OCI-LY7 (cell line): ENCODE measurements around the gene FNTB. TPM values are rescaled to one million over a fixed set of nuclear protein-coding genes. Genes with fewer than 3 reads are reported as not detected.

Experiments
- BruUV-seq: library from RNA; stranded (reverse); fragments of 400-500 nt; replicated peaks from 2 replicates; lab custom pipeline; 2021; lab: Mats Ljungman, UMichigan
- CTCF ChIA-PET: fragments of 300-600 bp; sonication (Branson Sonifier 250); formaldehyde crosslinking; loops from one replicate; lab custom pipeline; 2022; ENCODE audit warnings: antibody characterized with exemption; ENCODE audit not compliant: unreplicated experiment; lab: Charles Lee
- POLR2A ChIA-PET: fragments of 300-600 bp; sonication (Branson Sonifier 250); formaldehyde crosslinking; loops from one replicate; lab custom pipeline; 2022; ENCODE audit warnings: antibody characterized with exemption; lab: Charles Lee
- DNase-seq: peaks from one replicate; pipeline ENCODE4 v3.0.0-alpha.2; 2015; ENCODE audit warnings: low spot score
- H2AFZ ChIP-seq: fragments of 200-600 bp; sonication (generic), shearing (Covaris generic); 2 replicates; pipeline ENCODE4 v1.6.1; 2014; ENCODE audit warnings: mild to moderate bottlenecking, antibody characterized with exemption, low read length, moderate library complexity
- H3K27ac ChIP-seq: fragments of 200-600 bp; sonication (generic); 2 replicates; pipeline ENCODE4 v1.5.1; 2014; ENCODE audit warnings: mixed run types, low read depth, mild to moderate bottlenecking, moderate library complexity, low read length, inconsistent platforms; ENCODE audit not compliant: poor library complexity, severe bottlenecking
- H3K36me3 ChIP-seq: fragments of 200-600 bp; sonication (generic); 2 replicates; pipeline ENCODE4 v1.6.1; 2014; ENCODE audit warnings: mild to moderate bottlenecking, antibody characterized with exemption, low read length, moderate library complexity, mixed read lengths; ENCODE audit not compliant: insufficient read depth
- H3K4me1 ChIP-seq: fragments of 200-600 bp; sonication (generic); 2 replicates; pipeline ENCODE4 v1.5.1; 2014; ENCODE audit warnings: mild to moderate bottlenecking, low read length; ENCODE audit not compliant: insufficient read depth, poor library complexity, severe bottlenecking
- H3K4me2 ChIP-seq: fragments of 200-600 bp; sonication (generic); 2 replicates; pipeline ENCODE4 v1.6.1; 2014; ENCODE audit warnings: mild to moderate bottlenecking, low read length
- H3K4me3 ChIP-seq: fragments of 200-600 bp; sonication (generic); 2 replicates; pipeline ENCODE4 v1.5.1; 2014; ENCODE audit warnings: mild to moderate bottlenecking, low read depth, low read length; ENCODE audit not compliant: poor library complexity, severe bottlenecking
- H3K79me2 ChIP-seq: fragments of 200-600 bp; sonication (generic); 2 replicates; pipeline ENCODE4 v1.6.1; 2016; ENCODE audit warnings: low read depth, mild to moderate bottlenecking, low read length, moderate library complexity, mixed read lengths; ENCODE audit not compliant: insufficient read depth
- H3K9me2 ChIP-seq: fragments of 200-600 bp; sonication (generic); 2 replicates; pipeline ENCODE4 v1.6.1; 2016; ENCODE audit warnings: mild to moderate bottlenecking, low read length, mixed read lengths; ENCODE audit not compliant: insufficient read depth
- H3K9me3 ChIP-seq: fragments of 200-600 bp; sonication (generic); 2 replicates; pipeline ENCODE4 v1.6.1; 2014; ENCODE audit warnings: mild to moderate bottlenecking, mixed run types, low read length, mixed read lengths
- H4K20me1 ChIP-seq: fragments of 200-600 bp; sonication (generic); 2 replicates; pipeline ENCODE4 v1.6.1; 2014; ENCODE audit warnings: mild to moderate bottlenecking, antibody characterized with exemption, low read length, moderate library complexity, mixed read lengths; ENCODE audit not compliant: insufficient read depth
- CTCF ChIP-seq: fragments of 200-600 bp; sonication (generic); conservative IDR thresholded peaks from 2 replicates; pipeline ENCODE4 v1.5.1; 2014; ENCODE audit warnings: mild to moderate bottlenecking, antibody characterized with exemption, low read length, moderate library complexity, mixed read lengths
- EZH2phosphoT487 ChIP-seq: fragments of 200-600 bp; sonication (generic); IDR thresholded peaks from 2 replicates; pipeline ENCODE4 v1.6.1; 2018; ENCODE audit warnings: low read depth, borderline replicate concordance, mild to moderate bottlenecking, mixed run types, antibody characterized with exemption, low read length, moderate library complexity, mixed read lengths
- intact Hi-C: fragments of 100-400 bp; cut with micrococcal nuclease; formaldehyde crosslinking; loops from one replicate; pipeline ENCODE4 v1.10.0; 2022; ENCODE audit not compliant: unreplicated experiment
- total RNA-seq, 2 experiments: library from RNA; depleted of rRNA in 1 of 2; stranded (reverse); fragments of >200 nt in 1 of 2; shearing (Covaris generic) in 1 of 2; gene quantifications; 2 replicates each; pipeline ENCODE4 v1.2.3, GENCODE V29; 2014 to 2022

The FNTB gene
- total RNA-seq, 2 experiments from 2014 or later = 9.2 to 18.0 TPM

GRCh38 chr14:65072937-65073336, 86.2 kb downstream of the FNTB start:
- no peaks in the 10 kb centered on the region for H3K4me1 ChIP-seq
- no TSS peak for BruUV-seq
- H2AFZ ChIP-seq = no peak overlapping the region
- no peak overlapping the region for H3K4me2 ChIP-seq
- intact Hi-C loops = no loop called here
- peaks cover 61% of the 10 kb centered on the region for H3K36me3 ChIP-seq
- no peak overlapping the region for H3K4me3 ChIP-seq
- CTCF ChIA-PET = interaction anchor here (0.6 to 1.1 kb wide), 2 partner anchors 400 to 721 kb away, joined by 3 to 4 read pairs; no protein-coding TSS in a partner anchor
- TF ChIP-seq EZH2phosphoT487 = no peak
- TF ChIP-seq CTCF = no peak
- no peak overlapping the region for H3K27ac ChIP-seq
- POLR2A ChIA-PET = interaction anchor here (0.6 kb wide), 1 partner anchor 93 kb away, joined by 3 read pairs; no protein-coding TSS in a partner anchor
- DNase-seq = no peak
- H3K79me2 ChIP-seq = no peaks in the 10 kb centered on the region
- H3K9me2 ChIP-seq = no peaks in the 10 kb centered on the region
- H3K9me3 ChIP-seq = no peaks in the 10 kb centered on the region
- no peaks in the 10 kb centered on the region for H4K20me1 ChIP-seq

GRCh38 chr14:65073605-65074201, 87.0 kb downstream of the FNTB start:
- H3K9me3 ChIP-seq = no peaks in the 10 kb centered on the region
- peaks cover 64% of the 10 kb centered on the region for H3K36me3 ChIP-seq
- no peak overlapping the region for H3K4me3 ChIP-seq
- TF ChIP-seq CTCF = no peak
- H4K20me1 ChIP-seq = no peaks in the 10 kb centered on the region
- H3K4me2 ChIP-seq = no peak overlapping the region
- no peaks in the 10 kb centered on the region for H3K9me2 ChIP-seq
- H2AFZ ChIP-seq = no peak overlapping the region
- H3K79me2 ChIP-seq = no peaks in the 10 kb centered on the region
- no peak for DNase-seq
- H3K4me1 ChIP-seq = no peaks in the 10 kb centered on the region
- BruUV-seq = no TSS peak
- intact Hi-C loops = no loop called here
- POLR2A ChIA-PET = interaction anchor here (0.6 to 1.2 kb wide), 3 partner anchors 10 to 94 kb away, joined by 3 read pairs; no protein-coding TSS in a partner anchor
- CTCF ChIA-PET = interaction anchor here (0.6 to 1.1 kb wide), 2 partner anchors 400 to 720 kb away, joined by 3 to 4 read pairs; no protein-coding TSS in a partner anchor
- H3K27ac ChIP-seq = no peak overlapping the region

- Histone ChIP-seq H4K20me1 (no peaks in the 10 kb centered on the region), H3K4me3 (no peak overlapping the region), H3K79me2 (no peaks in the 10 kb centered on the region), H3K9me2 (no peaks in the 10 kb centered on the region), H3K27ac (no peak overlapping the region), H3K36me3 (peaks cover 64% of the 10 kb centered on the region), H3K4me1 (no peaks in the 10 kb centered on the region), H3K4me2 (no peak overlapping the region), H2AFZ (no peak overlapping the region), H3K9me3 (no peaks in the 10 kb centered on the region)
- peak; percentile 13 for DNase-seq
- CTCF ChIA-PET = no interaction called here
- POLR2A ChIA-PET = interaction anchor here (0.6 to 1.2 kb wide), 3 partner anchors 21 to 44 kb away, joined by 3 read pairs; no protein-coding TSS in a partner anchor
- BruUV-seq = no TSS peak
- TF ChIP-seq EZH2phosphoT487 = no peak
- TF ChIP-seq CTCF = no peak
- intact Hi-C loops = no loop called here
These were observed 87.9 kb downstream of the FNTB start for GRCh38 chr14:65074449-65075150.
